HG03439 (cell line): Measurements from ENCODE around the gene CHID1.

Experiments used
- ATAC-seq: cut with Tn5 transposase; IDR thresholded peaks from one replicate; pipeline ENCODE4 v1.9.1; 2021; ENCODE audit warnings: mild to moderate bottlenecking, moderate library complexity; ENCODE audit not compliant: unreplicated experiment

Gene CHID1

DNA sequence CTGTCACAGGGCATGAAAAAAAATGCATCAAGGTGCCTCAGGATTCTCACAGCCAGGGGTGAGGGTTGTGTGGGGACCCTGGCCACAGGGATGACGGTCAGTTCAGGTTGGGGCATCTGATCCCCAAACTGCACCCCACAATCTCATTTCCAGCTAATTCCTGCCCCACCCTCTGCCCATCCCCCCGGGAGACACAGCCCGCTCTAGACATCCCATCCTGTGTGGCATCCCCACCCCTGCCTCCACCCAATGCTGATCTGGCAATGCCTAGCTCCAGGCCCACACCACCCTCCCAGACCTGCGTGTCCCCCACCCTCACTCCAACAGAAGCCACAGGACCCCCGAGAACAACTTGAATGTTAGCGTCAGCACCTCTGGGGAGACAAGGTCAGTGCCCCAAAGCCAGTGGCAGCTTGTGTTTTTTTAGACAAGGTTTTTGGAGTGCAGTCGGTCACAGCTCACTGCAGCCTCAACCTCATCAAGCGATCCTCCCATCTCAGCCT is 42.7 kb downstream of the CHID1 start:
- ATAC-seq: no peak

DNA sequence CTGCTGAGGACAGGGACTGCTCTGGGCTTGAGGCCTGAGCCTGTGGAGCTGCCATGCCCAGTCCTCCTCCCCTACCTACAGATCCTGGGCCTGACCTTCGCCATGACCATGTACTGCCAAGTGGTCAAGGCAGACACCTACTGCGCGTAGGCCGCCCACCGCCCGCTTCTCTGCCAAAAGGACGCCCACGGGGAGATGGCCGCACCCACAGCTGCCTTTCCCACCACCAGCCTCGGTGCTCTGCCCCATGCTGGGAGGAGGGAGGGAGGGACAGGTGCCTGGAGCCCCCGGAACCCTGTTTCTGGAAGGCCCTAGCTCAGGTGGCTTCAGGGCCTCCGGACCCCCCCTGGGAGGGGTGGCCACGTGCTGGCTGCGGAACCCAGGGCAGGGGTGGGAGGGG is 44.1 kb downstream of the CHID1 start:
- no peak for ATAC-seq

- no peak for ATAC-seq
Observed at GRCh38 chr11:865462-866430, 44.9 kb downstream of the CHID1 start.

DNA sequence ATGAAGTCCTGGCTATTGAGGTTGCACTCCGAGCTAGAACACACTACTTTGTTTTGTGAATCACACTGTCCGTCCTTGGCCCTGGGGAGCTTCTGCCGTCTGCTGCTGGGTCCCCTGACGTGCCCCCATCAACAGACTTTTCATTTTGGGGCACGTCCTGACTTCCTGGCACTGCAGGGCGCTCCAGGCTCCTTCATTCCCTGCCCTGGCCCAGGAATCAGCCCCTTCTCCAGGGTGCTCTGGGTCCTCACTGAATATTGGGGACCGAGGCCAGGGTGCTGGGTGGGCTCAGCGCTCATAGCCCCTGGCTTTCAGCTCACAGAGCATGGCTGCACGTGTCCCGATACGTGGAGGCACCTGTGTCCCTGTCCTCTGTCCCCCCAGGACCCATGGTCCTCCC is 45.7 kb downstream of the CHID1 start:
- no peak for ATAC-seq

- ATAC-seq: no peak
Observed at GRCh38 chr11:863910-864827, 46.4 kb downstream of the CHID1 start.

- no peak for ATAC-seq
Observed at GRCh38 chr11:863023-863909, 47.3 kb downstream of the CHID1 start.

DNA sequence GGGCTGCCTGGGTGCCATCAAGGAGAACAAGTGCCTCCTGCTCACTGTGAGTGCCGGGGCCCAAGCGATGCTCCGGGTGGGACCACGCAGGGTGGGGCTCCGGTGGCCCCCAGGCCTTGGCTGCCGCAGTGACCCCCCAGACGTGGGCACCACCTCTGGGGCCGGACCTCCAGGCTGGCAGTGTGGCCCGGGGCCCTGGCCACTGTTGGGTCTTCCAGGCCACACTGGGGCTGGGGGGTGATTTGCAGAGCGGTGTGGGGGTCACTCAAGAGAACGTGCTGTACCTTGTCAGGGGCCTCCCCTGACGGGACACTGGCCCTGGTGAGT is 48.0 kb downstream of the CHID1 start:
- ATAC-seq: no peak

GRCh38 chr11:862081-862661 is 48.4 kb downstream of the CHID1 start:
- ATAC-seq: no peak

GRCh38 chr11:861105-861479 is 49.5 kb downstream of the CHID1 start:
- ATAC-seq: no peak

GRCh38 chr11:860234-861104 is 50.1 kb downstream of the CHID1 start:
- no peak for ATAC-seq

DNA sequence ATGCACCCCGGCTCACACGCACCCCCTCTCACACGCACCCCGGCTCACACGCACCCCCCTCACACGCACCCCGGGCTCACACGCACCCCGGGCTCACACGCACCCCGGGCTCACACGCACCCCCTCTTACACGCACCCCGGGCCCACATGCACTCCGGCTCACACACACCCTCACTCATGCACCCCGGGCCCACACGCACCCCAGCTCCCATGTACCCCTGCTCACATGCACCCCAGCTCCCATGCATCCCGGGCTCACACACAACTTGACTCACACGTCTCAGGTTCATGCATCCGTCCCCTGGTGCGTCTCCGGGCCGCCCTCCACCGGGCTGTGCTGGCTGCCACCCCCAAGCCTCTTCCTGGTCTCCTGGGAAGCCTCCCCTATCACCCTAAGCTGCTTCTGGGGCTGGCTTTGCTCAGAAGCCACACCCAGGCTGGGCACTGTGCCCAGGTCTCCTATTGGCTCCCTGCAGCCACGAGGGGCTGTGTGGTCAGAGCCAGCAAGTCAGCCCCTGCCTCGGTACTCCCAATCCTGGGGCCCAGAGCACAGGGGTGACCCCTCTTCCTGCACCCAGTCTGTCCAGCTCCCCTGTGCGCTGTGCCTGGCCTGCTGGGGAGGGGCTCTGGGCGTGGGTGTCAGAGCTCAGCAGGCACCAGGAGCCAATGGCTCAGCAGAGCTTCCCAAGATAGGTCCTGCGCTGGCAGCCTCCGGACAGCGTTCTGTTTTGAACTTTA is 51.0 kb downstream of the CHID1 start:
- ATAC-seq: no peak

GRCh38 chr11:858762-859339 is 51.8 kb downstream of the CHID1 start:
- no peak for ATAC-seq

DNA sequence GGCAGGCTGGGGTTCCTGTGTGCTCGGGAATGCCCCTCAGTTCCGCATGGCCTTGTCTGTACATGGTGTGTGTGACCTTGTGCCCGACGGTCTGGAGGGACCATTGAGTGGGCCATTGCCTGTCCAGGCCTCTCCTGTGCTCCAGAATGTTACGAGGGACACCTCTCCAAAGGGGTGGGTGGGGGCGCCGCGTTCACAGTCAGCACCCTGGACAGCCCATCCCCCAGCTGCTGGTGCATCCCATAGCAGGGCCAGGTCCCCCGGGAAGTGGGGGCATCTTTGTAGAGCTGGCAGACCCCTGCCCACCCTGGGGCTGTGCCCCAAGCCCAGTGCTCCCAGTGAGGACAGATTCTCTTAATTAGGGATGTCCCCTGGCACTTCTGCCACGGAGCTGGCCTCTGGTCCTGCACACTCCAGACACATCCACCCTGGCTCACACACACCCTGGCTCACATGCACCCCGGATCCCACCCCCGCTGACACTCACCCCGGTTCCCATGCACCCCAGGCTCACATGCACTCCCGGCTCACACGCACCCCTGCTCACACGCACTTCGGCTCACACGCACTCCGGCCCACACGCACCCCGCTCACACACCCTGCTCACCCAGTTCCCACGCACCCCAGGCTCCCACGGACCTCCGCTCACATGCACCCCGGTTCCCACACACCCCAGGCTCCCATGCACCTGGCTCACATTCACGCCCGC is 52.4 kb downstream of the CHID1 start:
- no peak for ATAC-seq

GRCh38 chr11:856397-856796 is 54.2 kb downstream of the CHID1 start:
- no peak for ATAC-seq

GRCh38 chr11:855796-856195 is 54.8 kb downstream of the CHID1 start:
- no peak for ATAC-seq

DNA sequence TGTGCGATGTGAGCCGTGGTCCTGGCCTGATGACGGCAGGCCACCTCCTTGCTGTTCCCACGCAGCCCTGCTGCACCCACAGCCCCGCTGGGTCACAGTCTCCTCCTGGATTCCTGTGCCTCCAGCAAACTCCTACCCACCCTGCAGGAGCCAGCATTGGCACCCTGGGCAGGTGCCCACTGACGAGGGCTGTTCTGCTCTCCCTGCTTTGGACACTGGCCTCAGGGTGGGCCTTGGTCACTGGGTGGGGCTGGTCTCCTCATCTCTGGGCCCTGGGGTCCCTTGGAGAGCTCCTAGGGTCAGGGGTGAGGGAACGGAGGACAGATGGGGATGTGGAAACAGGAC is 55.3 kb downstream of the CHID1 start:
- no peak for ATAC-seq

GRCh38 chr11:854601-855329 is 55.8 kb downstream of the CHID1 start:
- ATAC-seq: no peak
